ENCODE measurements around the gene NAPA. TPM values are rescaled to one million over a fixed set of nuclear protein-coding genes. Genes with fewer than 3 reads are reported as not detected.
A peak's percentile ranks its signal among the peaks of the same experiment; 100 is the strongest.

Gene NAPA
- total RNA-seq, 1 donor from 2014 or later = 80.0 TPM

DNA sequence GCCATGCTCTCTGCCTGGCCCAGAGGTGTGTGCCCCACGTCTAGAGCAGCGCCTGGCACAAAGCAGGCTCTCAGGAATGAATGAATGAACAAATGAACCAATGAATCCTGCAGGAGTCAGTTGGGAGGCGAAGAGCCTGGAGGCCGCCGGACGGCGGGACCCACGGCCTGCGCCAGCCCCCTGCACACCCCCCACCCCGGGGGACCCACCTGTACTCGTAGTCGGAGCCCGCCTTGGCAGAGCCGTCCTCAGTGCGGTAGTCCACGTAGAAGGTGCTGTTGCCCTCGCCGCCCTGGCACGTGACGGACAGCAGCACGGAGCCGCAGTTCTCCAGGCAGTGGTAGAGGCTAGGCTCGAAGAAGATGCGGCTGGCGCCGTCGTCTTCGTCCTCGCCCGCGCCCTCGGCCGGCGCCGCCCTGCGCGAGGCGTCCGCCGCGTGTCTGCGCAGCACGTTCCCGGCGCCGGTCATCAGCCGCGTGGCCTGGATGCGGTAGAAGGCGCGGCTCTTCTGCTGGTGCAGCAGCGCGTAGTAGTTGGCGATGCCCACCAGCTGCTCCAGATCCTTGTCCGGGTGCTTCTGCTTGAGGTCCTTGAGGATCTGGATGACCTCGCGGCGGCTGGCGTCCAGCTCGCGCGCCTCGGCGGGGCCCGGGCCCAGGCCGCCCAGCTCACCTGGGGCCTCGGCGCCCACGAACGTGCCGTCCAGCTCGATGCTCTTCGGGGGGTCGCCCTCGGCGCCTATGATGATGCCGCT is 58.0 kb downstream of the NAPA start:
- H3K27me3 Mint-ChIP-seq = peaks cover 36% of the 10 kb centered on the region
- H3K4me3 Mint-ChIP-seq (ENCODE audit: low read depth) = no peak overlapping the region
- no peak overlapping the region for H3K27ac Mint-ChIP-seq
- H3K36me3 Mint-ChIP-seq (ENCODE audit: insufficient read depth) = no peaks in the 10 kb centered on the region
- TF ChIP-seq, protein P1, sequence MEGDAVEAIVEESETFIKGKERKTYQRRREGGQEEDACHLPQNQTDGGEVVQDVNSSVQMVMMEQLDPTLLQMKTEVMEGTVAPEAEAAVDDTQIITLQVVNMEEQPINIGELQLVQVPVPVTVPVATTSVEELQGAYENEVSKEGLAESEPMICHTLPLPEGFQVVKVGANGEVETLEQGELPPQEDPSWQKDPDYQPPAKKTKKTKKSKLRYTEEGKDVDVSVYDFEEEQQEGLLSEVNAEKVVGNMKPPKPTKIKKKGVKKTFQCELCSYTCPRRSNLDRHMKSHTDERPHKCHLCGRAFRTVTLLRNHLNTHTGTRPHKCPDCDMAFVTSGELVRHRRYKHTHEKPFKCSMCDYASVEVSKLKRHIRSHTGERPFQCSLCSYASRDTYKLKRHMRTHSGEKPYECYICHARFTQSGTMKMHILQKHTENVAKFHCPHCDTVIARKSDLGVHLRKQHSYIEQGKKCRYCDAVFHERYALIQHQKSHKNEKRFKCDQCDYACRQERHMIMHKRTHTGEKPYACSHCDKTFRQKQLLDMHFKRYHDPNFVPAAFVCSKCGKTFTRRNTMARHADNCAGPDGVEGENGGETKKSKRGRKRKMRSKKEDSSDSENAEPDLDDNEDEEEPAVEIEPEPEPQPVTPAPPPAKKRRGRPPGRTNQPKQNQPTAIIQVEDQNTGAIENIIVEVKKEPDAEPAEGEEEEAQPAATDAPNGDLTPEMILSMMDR (IDR thresholded peaks at IDR 0.05; ENCODE audit: unreplicated experiment) = no peak
- no peaks in the 10 kb centered on the region for H3K4me1 Mint-ChIP-seq (ENCODE audit: low read depth)
- H3K9me3 Mint-ChIP-seq (ENCODE audit: low read depth) = peaks cover 4% of the 10 kb centered on the region
- DNase-seq (ENCODE audit: low spot score, unreplicated experiment) = no peak

DNA sequence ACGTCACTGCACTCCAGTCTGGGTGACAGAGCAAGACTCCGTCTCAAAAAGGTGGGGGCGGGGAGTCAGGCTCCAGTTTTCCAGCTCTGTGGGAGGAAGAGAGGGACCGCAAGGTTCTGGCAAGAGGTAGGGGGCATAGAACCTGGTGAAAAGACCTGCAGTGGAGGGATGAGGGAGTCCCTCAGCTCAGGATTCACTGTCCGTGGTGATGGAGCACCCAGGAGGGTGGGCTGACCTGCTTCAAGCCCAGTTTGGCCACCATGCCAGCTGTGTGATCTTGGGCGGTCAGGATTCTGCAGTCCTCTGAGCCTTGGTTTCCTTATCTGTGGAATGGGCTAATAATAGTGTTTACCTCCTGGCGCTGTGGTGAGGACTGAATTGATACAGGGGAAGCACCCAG is 64.4 kb downstream of the NAPA start:
- Mint-ChIP-seq H3K27ac (no peak overlapping the region), H3K9me3 (ENCODE audit: low read depth) (peaks cover 2% of the 10 kb centered on the region), H3K4me1 (ENCODE audit: low read depth) (peaks cover 2% of the 10 kb centered on the region), H3K36me3 (ENCODE audit: insufficient read depth) (peaks cover 1% of the 10 kb centered on the region), H3K4me3 (ENCODE audit: low read depth) (no peak overlapping the region), H3K27me3 (peaks cover 72% of the 10 kb centered on the region)
- no peak for DNase-seq (ENCODE audit: low spot score, unreplicated experiment)
- TF ChIP-seq, protein P1 (IDR thresholded peaks at IDR 0.05; ENCODE audit: unreplicated experiment) = no peak

GRCh38 chr19:47448360-47448727 is 66.5 kb downstream of the NAPA start:
- Mint-ChIP-seq H3K9me3 (ENCODE audit: low read depth) (no peaks in the 10 kb centered on the region), H3K27me3 (peaks cover 78% of the 10 kb centered on the region), H3K4me3 (ENCODE audit: low read depth) (no peak overlapping the region), H3K27ac (no peak overlapping the region), H3K4me1 (ENCODE audit: low read depth) (peaks cover 2% of the 10 kb centered on the region), H3K36me3 (ENCODE audit: insufficient read depth) (peaks cover 1% of the 10 kb centered on the region)
- TF ChIP-seq, protein P1 (IDR thresholded peaks at IDR 0.05; ENCODE audit: unreplicated experiment) = no peak
- DNase-seq (ENCODE audit: low spot score, unreplicated experiment) = no peak

DNA sequence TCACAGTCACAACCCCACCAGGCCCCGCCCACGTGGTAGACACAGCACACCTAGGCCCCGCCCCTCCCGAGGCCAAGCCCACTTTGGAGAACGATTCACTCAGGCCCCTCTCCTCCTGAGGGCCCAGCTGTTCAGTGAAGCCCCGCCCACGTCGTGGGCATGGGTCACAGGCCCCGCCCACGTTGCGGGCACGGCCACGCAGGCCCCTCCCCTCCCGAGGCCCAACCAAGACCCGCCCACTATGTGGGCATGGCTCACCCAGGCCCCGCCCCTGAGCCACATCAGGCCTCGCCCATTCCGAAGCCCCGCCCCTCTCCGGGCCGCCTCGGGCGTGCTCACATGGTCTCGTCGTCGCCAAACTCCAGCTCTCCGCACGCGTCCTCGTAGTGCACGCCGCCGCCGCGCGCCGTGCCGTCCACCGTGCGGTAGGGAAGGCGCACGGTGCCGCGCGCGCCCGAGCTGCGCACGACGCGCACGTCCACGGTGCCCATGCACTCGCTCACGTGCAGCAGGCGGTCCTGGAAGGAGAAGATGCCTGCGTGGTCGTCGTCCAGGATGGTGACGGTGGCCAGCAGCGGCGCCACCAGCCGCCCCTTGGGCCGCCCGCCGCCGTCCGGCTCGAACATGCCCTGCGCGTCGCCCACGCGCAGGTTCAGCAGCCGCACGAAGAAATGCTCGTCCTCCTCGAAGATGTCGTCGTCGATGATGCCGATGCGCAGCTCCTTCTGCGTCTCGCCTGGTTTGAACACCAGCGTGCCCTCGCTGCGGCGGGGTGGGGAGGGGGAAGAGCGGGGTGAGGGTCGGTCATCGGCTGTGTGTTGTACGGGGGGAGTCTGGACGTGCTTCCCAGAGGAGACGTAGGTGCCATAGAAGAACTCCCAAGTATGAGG is 67.1 kb downstream of the NAPA start:
- TF ChIP-seq, protein P1 (IDR thresholded peaks at IDR 0.05; ENCODE audit: unreplicated experiment) = no peak
- peak; percentile 46 for DNase-seq (ENCODE audit: low spot score, unreplicated experiment)
- peaks cover 84% of the 10 kb centered on the region for H3K27me3 Mint-ChIP-seq
- H3K4me3 Mint-ChIP-seq (ENCODE audit: low read depth) = no peak overlapping the region
- H3K36me3 Mint-ChIP-seq (ENCODE audit: insufficient read depth) = peaks cover 1% of the 10 kb centered on the region
- no peaks in the 10 kb centered on the region for H3K9me3 Mint-ChIP-seq (ENCODE audit: low read depth)
- no peak overlapping the region for H3K27ac Mint-ChIP-seq
- peaks cover 2% of the 10 kb centered on the region for H3K4me1 Mint-ChIP-seq (ENCODE audit: low read depth)

All from progenitor cell of endocrine pancreas (in vitro differentiated cells).